ENCODE results near the gene ADAMTSL3. TPM values are rescaled to one million over a fixed set of nuclear protein-coding genes. Genes with fewer than 3 reads are reported as not detected.

The ADAMTSL3 gene
- polyA plus RNA-seq, 1 of the 3 experiments (the other 2 are of a cell fraction): 0.02 TPM

- Histone ChIP-seq H2AFZ (ENCODE audit: low read depth) (no peak overlapping the region), H3K79me2 (ENCODE audit: insufficient read depth) (no peaks in the 10 kb centered on the region), H3K9me2 (no peaks in the 10 kb centered on the region), H4K20me1 (ENCODE audit: insufficient read depth) (no peaks in the 10 kb centered on the region), H3K27me3 (ENCODE audit: insufficient read depth) (no peaks in the 10 kb centered on the region), H3K4me1 (ENCODE audit: control insufficient read depth in 1 of 2, insufficient read depth in 2 of 2, low read depth in 1 of 2, low read length in 1 of 2) (no peaks in the 10 kb centered on the region), H3K9ac (no peak overlapping the region), H3K27ac (ENCODE audit: low read depth in 2 of 2, low read length in 1 of 2) (no peak overlapping the region), H3K9me3 (no peaks in the 10 kb centered on the region), H3F3A (replicated peaks; ENCODE audit: insufficient read depth) (no peaks in the 10 kb centered on the region), H3K36me3 (replicated peaks in 1 of 2; ENCODE audit: control insufficient read depth in 1 of 2, insufficient read depth in 2 of 2, low read length in 1 of 2) (no peaks in the 10 kb centered on the region), H3K4me3 (ENCODE audit: low read depth in 2 of 2, low read length in 1 of 2) (no peak overlapping the region), H3K4me2 (no peak overlapping the region)
- ChIA-PET POLR2A (no interaction called here), CTCF (no interaction called here)
- TF ChIP-seq SMC3 (IDR thresholded peaks at IDR 0.05; ENCODE audit: low read depth, low read length) (no peak), REST (IDR thresholded peaks at IDR 0.05; ENCODE audit: low read depth, low read length) (no peak), FOXM1 (IDR thresholded peaks at IDR 0.05; ENCODE audit: low read depth) (no peak), IRF3 (IDR thresholded peaks at IDR 0.05; ENCODE audit: low read depth, low read length) (no peak), CTCF (IDR thresholded peaks at IDR 0.05) (no peak), RFX5 (IDR thresholded peaks at IDR 0.05; ENCODE audit: low read length) (no peak), TCF12 (IDR thresholded peaks at IDR 0.05) (no peak), NFIC (IDR thresholded peaks at IDR 0.05; ENCODE audit: borderline replicate concordance) (no peak), SIN3A (IDR thresholded peaks at IDR 0.05; ENCODE audit: borderline replicate concordance, low read depth, low read length) (no peak), POLR2AphosphoS5 (IDR thresholded peaks at IDR 0.05; ENCODE audit: low read depth, low read length) (no peak), CHD2 (IDR thresholded peaks at IDR 0.05; ENCODE audit: low read length, partially characterized antibody) (no peak), ELF1 (IDR thresholded peaks at IDR 0.05) (no peak), USF2 (IDR thresholded peaks at IDR 0.05; ENCODE audit: borderline replicate concordance, low read depth, low read length) (no peak)
- DNase-seq: no peak
These were observed 67.1 kb downstream of the ADAMTSL3 start for GRCh38 chr15:83721031-83721430.

Measured in SK-N-SH (cell line).